Measurements from ENCODE around the gene DMKN.

- TF ChIP-seq CTCF (IDR thresholded peaks at IDR 0.05 in 8 of 11, conservative IDR thresholded peaks at IDR 0.05 in 3 of 11): no peak
- TF ChIP-seq POLR2A (IDR thresholded peaks at IDR 0.05): no peak
- no peak for TF ChIP-seq POLR2AphosphoS5 (IDR thresholded peaks at IDR 0.05)
Observed at GRCh38 chr19:35454663-35455062, 58.8 kb downstream of the DMKN start.

Data from spleen (tissue), 7 donors.